Measurements from ENCODE around the gene BPIFB6.

BPIFB6 gene

DNA sequence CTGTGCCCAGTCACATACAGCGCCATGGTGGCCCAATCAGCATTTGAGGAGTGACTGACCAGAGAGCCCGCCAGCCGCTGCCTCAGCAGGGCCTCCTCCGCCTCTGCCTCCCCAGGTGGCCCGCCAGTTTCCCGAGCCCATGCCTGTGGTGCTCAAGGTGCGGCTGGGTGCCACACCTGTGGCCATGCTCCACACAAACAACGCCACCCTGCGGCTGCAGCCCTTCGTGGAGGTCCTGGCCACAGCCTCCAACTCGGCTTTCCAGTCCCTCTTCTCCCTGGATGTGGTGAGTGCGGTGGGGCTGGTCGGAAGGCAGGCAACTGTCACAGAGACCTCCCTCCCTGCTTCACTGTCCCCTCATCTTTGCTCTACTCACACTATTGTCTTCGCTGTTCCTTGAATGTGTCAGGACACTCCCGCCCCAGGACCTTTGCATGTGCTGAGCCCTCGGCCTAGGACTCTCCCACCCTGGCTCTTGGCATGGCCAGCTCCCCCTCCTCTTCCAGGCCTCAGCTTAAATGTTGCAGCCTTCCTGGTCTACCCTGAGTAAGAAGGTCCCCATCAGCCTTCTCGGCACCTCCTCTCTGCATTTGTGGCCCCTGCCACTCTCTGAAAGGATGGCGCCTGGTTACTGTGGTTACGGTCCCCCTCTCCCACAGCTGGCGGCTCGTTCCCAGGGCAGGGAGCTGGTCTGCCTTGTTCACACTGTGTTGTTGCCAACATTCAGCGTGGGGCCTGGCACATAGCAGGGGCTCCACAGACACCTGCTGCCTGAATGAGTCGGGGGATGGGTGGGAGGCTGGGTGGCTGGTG is 11.8 kb upstream of the BPIFB6 start:
- ATAC-seq = no peak
- Mint-ChIP-seq H3K27ac (no peak overlapping the region), H3K9me3 (peaks cover 2% of the 10 kb centered on the region)

DNA sequence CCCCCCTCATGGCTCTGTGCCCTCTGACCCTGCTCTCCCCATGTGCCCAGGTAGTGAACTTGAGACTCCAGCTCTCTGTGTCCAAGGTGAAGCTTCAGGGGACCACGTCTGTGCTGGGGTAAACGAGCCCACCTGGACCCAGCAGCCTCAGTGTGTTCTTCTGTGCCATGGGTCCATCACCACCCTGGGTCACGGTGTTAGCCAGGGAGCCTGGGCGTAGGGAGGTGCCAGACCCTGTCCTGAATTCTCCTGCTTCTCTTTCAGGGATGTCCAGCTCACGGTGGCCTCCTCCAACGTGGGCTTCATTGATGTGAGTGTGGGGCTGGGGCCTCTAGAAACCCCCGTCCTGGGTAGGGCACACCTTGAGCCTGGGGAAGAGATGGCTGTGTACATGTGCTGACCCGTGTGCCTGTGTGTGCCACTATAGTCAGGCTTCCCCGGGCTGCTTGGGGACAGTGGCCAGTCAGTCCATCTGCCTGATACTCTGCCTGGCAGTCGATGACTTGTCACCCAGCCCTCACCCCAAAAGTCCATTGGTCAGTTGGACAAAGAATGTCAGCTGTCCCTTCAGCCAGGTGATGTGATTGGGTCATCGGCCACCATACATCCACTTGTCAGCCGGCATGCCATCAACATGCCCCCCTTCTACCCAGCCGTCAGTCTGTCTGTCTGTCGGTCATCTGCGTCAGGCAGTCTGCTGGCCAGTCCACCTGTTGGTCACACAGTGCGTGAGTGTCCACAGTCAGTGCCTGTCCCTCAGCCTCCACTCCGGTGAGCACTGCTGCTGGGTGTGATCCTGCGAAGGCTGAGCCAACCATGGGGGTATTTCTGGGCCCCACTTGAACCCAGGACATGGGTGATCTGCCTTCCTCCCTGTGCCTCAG is 10.9 kb upstream of the BPIFB6 start:
- no peak for ATAC-seq
- H3K27ac Mint-ChIP-seq = no peak overlapping the region
- no peaks in the 10 kb centered on the region for H3K36me3 Mint-ChIP-seq
- H3K27me3 Mint-ChIP-seq = peaks cover 8% of the 10 kb centered on the region
- H3K4me3 Mint-ChIP-seq = no peak overlapping the region
- peaks cover 2% of the 10 kb centered on the region for H3K9me3 Mint-ChIP-seq
- H3K4me1 Mint-ChIP-seq = peaks cover 8% of the 10 kb centered on the region

More for the DNA sequence above, 11.8 kb upstream of the BPIFB6 start:
- Mint-ChIP-seq H3K4me1 (peaks cover 8% of the 10 kb centered on the region), H3K27me3 (peaks cover 17% of the 10 kb centered on the region), H3K36me3 (no peaks in the 10 kb centered on the region), H3K4me3 (no peak overlapping the region)

GRCh38 chr20:33021879-33022278 is 9.6 kb upstream of the BPIFB6 start:
- peaks cover 8% of the 10 kb centered on the region for H3K4me1 Mint-ChIP-seq
- H3K27ac Mint-ChIP-seq = no peak overlapping the region
- H3K36me3 Mint-ChIP-seq = no peaks in the 10 kb centered on the region
- peaks cover 2% of the 10 kb centered on the region for H3K9me3 Mint-ChIP-seq
- H3K4me3 Mint-ChIP-seq = no peak overlapping the region
- H3K27me3 Mint-ChIP-seq = no peaks in the 10 kb centered on the region
- ATAC-seq = no peak

- peaks cover 2% of the 10 kb centered on the region for H3K9me3 Mint-ChIP-seq
- no peak overlapping the region for H3K27ac Mint-ChIP-seq
Observed at GRCh38 chr20:33022289-33022688, 9.2 kb upstream of the BPIFB6 start.

GRCh38 chr20:33022694-33023438 is 8.6 kb upstream of the BPIFB6 start:
- H3K36me3 Mint-ChIP-seq = no peaks in the 10 kb centered on the region
- no peak overlapping the region for H3K4me3 Mint-ChIP-seq
- no peak overlapping the region for H3K27ac Mint-ChIP-seq
- no peaks in the 10 kb centered on the region for H3K27me3 Mint-ChIP-seq
- H3K4me1 Mint-ChIP-seq = peaks cover 8% of the 10 kb centered on the region
- peaks cover 2% of the 10 kb centered on the region for H3K9me3 Mint-ChIP-seq
- no peak for ATAC-seq

More at GRCh38 chr20:33022289-33022688, 9.2 kb upstream of the BPIFB6 start:
- Mint-ChIP-seq H3K27me3 (no peaks in the 10 kb centered on the region), H3K4me3 (no peak overlapping the region), H3K4me1 (peaks cover 8% of the 10 kb centered on the region), H3K36me3 (no peaks in the 10 kb centered on the region)
- no peak for ATAC-seq

GRCh38 chr20:33023439-33024242 is 7.8 kb upstream of the BPIFB6 start:
- H3K4me1 Mint-ChIP-seq = peaks cover 8% of the 10 kb centered on the region
- H3K9me3 Mint-ChIP-seq = peaks cover 2% of the 10 kb centered on the region
- H3K27me3 Mint-ChIP-seq = no peaks in the 10 kb centered on the region
- no peak for ATAC-seq
- H3K27ac Mint-ChIP-seq = no peak overlapping the region
- H3K4me3 Mint-ChIP-seq = no peak overlapping the region
- H3K36me3 Mint-ChIP-seq = no peaks in the 10 kb centered on the region

GRCh38 chr20:33024243-33024560 is 7.2 kb upstream of the BPIFB6 start:
- ATAC-seq = no peak
- no peak overlapping the region for H3K27ac Mint-ChIP-seq
- H3K36me3 Mint-ChIP-seq = no peaks in the 10 kb centered on the region
- peaks cover 2% of the 10 kb centered on the region for H3K9me3 Mint-ChIP-seq
- no peaks in the 10 kb centered on the region for H3K27me3 Mint-ChIP-seq
- H3K4me1 Mint-ChIP-seq = peaks cover 8% of the 10 kb centered on the region
- H3K4me3 Mint-ChIP-seq = no peak overlapping the region

DNA sequence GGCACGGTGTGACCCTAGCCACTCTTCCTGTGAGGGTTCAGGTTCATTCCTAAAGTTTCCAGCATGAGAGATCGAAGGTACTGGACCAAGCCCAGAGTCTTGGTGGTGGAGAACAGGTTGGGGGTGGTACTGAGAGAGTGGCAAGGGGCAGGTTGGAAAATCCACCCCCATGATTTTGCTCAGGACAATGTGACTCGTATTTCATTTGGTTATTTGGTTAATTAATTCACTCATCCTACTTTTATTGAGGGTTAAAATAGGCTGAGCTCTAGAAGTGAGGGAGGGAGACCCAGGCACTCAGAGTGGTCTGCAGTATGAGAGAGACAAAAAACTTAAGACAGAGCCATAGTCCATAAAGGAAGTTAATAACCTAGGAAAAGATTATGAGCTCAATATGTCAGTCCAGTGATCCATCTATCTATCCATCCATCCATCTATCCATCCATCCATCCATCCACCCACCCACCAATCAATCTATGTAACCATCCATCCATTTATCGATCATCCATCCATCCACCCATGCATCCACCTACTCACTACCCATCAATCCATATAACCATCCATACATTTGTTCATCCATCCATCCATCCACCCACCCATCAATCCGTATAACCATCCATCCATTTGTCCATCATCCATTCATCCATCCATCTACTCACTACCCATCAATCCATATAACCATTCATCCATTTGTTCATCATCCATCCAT is 6.7 kb upstream of the BPIFB6 start:
- no peak for ATAC-seq
- no peak overlapping the region for H3K27ac Mint-ChIP-seq
- H3K9me3 Mint-ChIP-seq = peaks cover under 1% of the 10 kb centered on the region
- H3K36me3 Mint-ChIP-seq = no peaks in the 10 kb centered on the region
- peaks cover 8% of the 10 kb centered on the region for H3K4me1 Mint-ChIP-seq
- no peak overlapping the region for H3K4me3 Mint-ChIP-seq
- no peaks in the 10 kb centered on the region for H3K27me3 Mint-ChIP-seq

- no peaks in the 10 kb centered on the region for H3K27me3 Mint-ChIP-seq
- peaks cover 8% of the 10 kb centered on the region for H3K4me1 Mint-ChIP-seq
- ATAC-seq = no peak
- H3K9me3 Mint-ChIP-seq = no peaks in the 10 kb centered on the region
- no peak overlapping the region for H3K27ac Mint-ChIP-seq
- H3K36me3 Mint-ChIP-seq = no peaks in the 10 kb centered on the region
- H3K4me3 Mint-ChIP-seq = no peak overlapping the region
Observed at GRCh38 chr20:33025318-33025876, 6.1 kb upstream of the BPIFB6 start.

DNA sequence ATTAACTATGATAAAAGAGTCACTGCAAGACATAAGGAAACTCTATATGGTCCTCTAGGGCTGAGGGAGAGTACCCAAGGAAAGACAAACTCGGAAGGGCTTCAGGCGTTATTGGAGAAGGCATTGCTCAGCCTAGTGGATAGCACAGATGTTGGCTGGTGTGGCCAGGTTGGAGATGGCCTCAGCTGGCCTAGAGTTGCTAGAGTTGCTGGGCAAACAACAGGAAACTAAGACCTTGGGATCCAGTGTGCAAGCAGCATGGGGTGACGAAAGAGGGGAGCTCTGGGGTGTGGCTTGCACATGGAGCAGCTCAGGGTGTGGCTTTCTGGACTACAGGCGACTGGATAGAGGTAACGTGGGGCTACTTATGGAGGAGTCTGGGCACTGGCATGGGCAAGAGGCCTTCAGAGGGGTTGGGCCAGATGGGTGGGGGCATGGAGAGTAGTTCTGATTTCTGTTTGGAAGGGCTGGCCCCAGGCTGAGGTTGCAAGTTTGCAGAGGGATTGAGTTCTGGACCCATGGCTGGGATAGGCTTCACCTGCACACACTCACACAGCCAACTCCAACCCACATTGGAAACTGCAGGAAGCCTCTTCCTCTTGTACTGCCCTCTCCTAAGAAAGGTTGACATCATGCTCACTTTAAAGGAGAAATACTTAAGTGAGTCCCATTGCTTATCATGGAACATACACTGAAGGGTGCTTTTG is 5.2 kb upstream of the BPIFB6 start:
- Mint-ChIP-seq H3K9me3 (no peaks in the 10 kb centered on the region), H3K36me3 (no peaks in the 10 kb centered on the region)
- no peak for ATAC-seq

DNA sequence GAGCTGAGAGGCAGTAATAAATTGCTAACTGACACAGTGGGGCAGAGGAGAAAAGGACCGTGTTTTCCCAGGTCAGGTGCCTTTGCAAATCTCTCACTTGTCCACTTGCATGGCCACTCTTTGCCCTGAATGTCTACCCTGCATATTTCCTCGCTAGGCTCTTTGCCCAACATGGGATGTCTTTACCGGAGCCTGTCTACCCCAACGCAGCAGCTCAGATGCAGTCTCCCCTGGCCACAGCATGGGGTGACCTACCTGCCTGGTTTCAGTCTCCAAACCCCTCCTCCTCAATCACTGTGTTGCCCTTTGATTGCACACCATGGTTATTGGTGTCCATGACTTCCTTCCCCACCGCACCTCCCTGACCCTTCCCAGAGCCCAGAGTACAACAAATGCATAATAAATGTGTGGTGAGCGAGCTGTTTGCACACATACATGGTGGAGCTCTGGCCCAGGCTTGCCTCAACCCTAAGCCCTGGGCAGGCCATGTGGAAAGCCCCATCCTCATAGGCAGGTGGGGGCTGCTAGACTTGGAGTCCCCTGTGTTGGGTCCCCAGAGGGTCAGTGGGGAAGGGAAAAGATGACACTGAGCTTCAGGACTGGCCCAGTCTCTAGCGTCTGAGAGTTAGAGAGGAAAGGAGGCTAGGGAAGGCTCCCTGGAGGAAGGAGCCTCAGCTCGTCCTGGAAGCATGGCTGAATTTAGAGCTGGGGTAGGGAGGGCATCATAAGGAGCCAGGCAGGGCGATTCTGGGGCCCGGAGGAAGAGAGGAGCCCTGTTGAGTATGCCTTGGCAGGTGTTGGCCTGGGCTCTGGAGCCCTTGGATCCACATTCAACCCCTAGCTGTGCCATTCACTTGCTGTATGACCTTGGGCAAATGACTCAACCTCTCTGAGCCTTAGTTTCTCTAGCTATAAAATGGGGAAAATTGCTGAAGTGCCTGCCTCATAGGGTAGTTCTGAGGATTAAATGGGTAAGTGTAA is 4.4 kb upstream of the BPIFB6 start:
- ATAC-seq = no peak
- Mint-ChIP-seq H3K36me3 (no peaks in the 10 kb centered on the region), H3K27me3 (no peaks in the 10 kb centered on the region), H3K9me3 (no peaks in the 10 kb centered on the region), H3K27ac (no peak overlapping the region), H3K4me1 (no peaks in the 10 kb centered on the region), H3K4me3 (no peak overlapping the region)

More for the DNA sequence above, 5.2 kb upstream of the BPIFB6 start:
- no peak overlapping the region for H3K4me3 Mint-ChIP-seq
- H3K27me3 Mint-ChIP-seq = no peaks in the 10 kb centered on the region
- H3K4me1 Mint-ChIP-seq = peaks cover 5% of the 10 kb centered on the region
- H3K27ac Mint-ChIP-seq = no peak overlapping the region

GRCh38 chr20:33027769-33028751 is 3.4 kb upstream of the BPIFB6 start:
- Mint-ChIP-seq H3K4me3 (no peak overlapping the region), H3K27ac (no peak overlapping the region), H3K4me1 (no peaks in the 10 kb centered on the region), H3K36me3 (no peaks in the 10 kb centered on the region), H3K9me3 (peaks cover 4% of the 10 kb centered on the region), H3K27me3 (peaks cover 9% of the 10 kb centered on the region)
- no peak for ATAC-seq
